ENCODE measurements around the gene YEATS4.

DNA sequence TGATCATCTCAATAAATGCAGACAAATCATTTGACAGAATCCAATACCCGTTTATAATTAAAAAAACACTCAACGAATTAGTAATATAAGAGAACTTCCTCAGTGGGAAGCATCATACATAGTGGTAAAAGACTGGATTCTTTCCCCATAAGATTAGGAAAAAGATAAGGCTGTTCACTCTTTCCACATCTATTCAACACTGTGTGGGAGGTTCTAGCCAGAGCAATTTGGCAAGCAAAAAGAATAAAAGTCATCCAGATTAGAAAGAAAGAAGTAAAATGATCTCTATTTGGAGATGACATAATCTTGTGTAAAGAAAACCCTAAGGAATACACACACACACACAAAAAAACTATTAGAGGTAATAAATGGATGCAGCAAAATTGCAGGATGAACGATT lies 38.4 kb downstream of the YEATS4 start:
- TF ChIP-seq, protein P1, sequence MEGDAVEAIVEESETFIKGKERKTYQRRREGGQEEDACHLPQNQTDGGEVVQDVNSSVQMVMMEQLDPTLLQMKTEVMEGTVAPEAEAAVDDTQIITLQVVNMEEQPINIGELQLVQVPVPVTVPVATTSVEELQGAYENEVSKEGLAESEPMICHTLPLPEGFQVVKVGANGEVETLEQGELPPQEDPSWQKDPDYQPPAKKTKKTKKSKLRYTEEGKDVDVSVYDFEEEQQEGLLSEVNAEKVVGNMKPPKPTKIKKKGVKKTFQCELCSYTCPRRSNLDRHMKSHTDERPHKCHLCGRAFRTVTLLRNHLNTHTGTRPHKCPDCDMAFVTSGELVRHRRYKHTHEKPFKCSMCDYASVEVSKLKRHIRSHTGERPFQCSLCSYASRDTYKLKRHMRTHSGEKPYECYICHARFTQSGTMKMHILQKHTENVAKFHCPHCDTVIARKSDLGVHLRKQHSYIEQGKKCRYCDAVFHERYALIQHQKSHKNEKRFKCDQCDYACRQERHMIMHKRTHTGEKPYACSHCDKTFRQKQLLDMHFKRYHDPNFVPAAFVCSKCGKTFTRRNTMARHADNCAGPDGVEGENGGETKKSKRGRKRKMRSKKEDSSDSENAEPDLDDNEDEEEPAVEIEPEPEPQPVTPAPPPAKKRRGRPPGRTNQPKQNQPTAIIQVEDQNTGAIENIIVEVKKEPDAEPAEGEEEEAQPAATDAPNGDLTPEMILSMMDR (IDR thresholded peaks at IDR 0.05; ENCODE audit: insufficient read depth, low read length), result no peak
- TF ChIP-seq GABPA (IDR thresholded peaks at IDR 0.05; ENCODE audit: low read depth) (no peak), POLR2AphosphoS5 (IDR thresholded peaks at IDR 0.05; ENCODE audit: low read depth) (no peak)
- TF ChIP-seq, protein P2, sequence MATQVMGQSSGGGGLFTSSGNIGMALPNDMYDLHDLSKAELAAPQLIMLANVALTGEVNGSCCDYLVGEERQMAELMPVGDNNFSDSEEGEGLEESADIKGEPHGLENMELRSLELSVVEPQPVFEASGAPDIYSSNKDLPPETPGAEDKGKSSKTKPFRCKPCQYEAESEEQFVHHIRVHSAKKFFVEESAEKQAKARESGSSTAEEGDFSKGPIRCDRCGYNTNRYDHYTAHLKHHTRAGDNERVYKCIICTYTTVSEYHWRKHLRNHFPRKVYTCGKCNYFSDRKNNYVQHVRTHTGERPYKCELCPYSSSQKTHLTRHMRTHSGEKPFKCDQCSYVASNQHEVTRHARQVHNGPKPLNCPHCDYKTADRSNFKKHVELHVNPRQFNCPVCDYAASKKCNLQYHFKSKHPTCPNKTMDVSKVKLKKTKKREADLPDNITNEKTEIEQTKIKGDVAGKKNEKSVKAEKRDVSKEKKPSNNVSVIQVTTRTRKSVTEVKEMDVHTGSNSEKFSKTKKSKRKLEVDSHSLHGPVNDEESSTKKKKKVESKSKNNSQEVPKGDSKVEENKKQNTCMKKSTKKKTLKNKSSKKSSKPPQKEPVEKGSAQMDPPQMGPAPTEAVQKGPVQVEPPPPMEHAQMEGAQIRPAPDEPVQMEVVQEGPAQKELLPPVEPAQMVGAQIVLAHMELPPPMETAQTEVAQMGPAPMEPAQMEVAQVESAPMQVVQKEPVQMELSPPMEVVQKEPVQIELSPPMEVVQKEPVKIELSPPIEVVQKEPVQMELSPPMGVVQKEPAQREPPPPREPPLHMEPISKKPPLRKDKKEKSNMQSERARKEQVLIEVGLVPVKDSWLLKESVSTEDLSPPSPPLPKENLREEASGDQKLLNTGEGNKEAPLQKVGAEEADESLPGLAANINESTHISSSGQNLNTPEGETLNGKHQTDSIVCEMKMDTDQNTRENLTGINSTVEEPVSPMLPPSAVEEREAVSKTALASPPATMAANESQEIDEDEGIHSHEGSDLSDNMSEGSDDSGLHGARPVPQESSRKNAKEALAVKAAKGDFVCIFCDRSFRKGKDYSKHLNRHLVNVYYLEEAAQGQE (IDR thresholded peaks at IDR 0.05; ENCODE audit: insufficient replicate concordance, low read depth), result no peak
